Left ventricle myocardium inferior (tissue), 1 donor: ENCODE measurements around the gene SLC23A2. TPM values are rescaled to one million over a fixed set of nuclear protein-coding genes. Genes with fewer than 3 reads are reported as not detected.
"Not testable (repeated sequence)": the region's sequence is repeated elsewhere in the genome, so short reads cannot be mapped to it uniquely, and the experiment has no call there.

ENCODE experiments used
- DNase-seq: peaks from one replicate; pipeline ENCODE4 v3.0.0-alpha.2; 2020
- H3K27ac ChIP-seq: fragments of 200-600 bp; replicated peaks from 2 replicates; pipeline ENCODE4 v1.8.0; 2021
- H3K27me3 ChIP-seq: fragments of 200-600 bp; 2 replicates; pipeline ENCODE4 v1.8.0; 2021; ENCODE audit warnings: low read depth
- H3K36me3 ChIP-seq: fragments of 200-600 bp; 2 replicates; pipeline ENCODE4 v1.8.0; 2021
- H3K4me1 ChIP-seq: fragments of 200-600 bp; 2 replicates; pipeline ENCODE4 v1.8.0; 2021
- H3K4me3 ChIP-seq: fragments of 200-600 bp; 2 replicates; pipeline ENCODE4 v1.8.0; 2021; ENCODE audit warnings: mild to moderate bottlenecking, moderate library complexity
- H3K9me3 ChIP-seq: fragments of 200-600 bp; replicated peaks from 2 replicates; pipeline ENCODE4 v1.8.0; 2021
- CTCF ChIP-seq: fragments of 200-600 bp; IDR thresholded peaks from 2 replicates; pipeline ENCODE4 v1.8.0; 2021; ENCODE audit warnings: antibody characterized with exemption, mild to moderate bottlenecking, borderline replicate concordance
- intact Hi-C: fragments of 100-400 bp; cut with micrococcal nuclease; formaldehyde crosslinking; loops from one replicate; pipeline ENCODE4 v1.11.0; 2022
- total RNA-seq: library from RNA; stranded (reverse); fragmentation: NEBNext Ultra II Directional; extraction: Animal tissue kit (Norgen Biotek cat#: 25700); gene quantifications from one replicate; pipeline ENCODE4 v1.2.1, GENCODE V29; 2021
- donor health status: DM: no; HTN: yes; CAD: no; lungs with severe emphysema.

Gene SLC23A2
- total RNA-seq, 1 donor from 2014 or later, result 6.3 TPM

- no peak for TF ChIP-seq CTCF
- Histone ChIP-seq H3K27me3 (no peaks in the 10 kb centered on the region), H3K9me3 (no peaks in the 10 kb centered on the region), H3K4me1 (peaks cover 9% of the 10 kb centered on the region), H3K27ac (no peak overlapping the region), H3K4me3 (no peak overlapping the region), H3K36me3 (peaks cover 60% of the 10 kb centered on the region)
- intact Hi-C loops, result no loop called here
- DNase-seq, result no peak
Measured at GRCh38 chr20:4854561-4854901, 146.8 kb downstream of the SLC23A2 start.

- TF ChIP-seq CTCF, result no peak
- Histone ChIP-seq H3K9me3 (no peaks in the 10 kb centered on the region), H3K36me3 (peaks cover 56% of the 10 kb centered on the region), H3K27me3 (no peaks in the 10 kb centered on the region), H3K4me3 (no peak overlapping the region), H3K4me1 (peaks cover 9% of the 10 kb centered on the region), H3K27ac (no peak overlapping the region)
- DNase-seq, result no peak
- intact Hi-C loops, result no loop called here
Measured at GRCh38 chr20:4853757-4854560, 147.4 kb downstream of the SLC23A2 start.

- no peak for TF ChIP-seq CTCF
- no peak for DNase-seq
- Histone ChIP-seq H3K9me3 (no peaks in the 10 kb centered on the region), H3K4me3 (no peak overlapping the region), H3K36me3 (peaks cover 46% of the 10 kb centered on the region), H3K4me1 (peaks cover 9% of the 10 kb centered on the region), H3K27me3 (no peaks in the 10 kb centered on the region), H3K27ac (no peak overlapping the region)
- intact Hi-C loops, result no loop called here
Measured at GRCh38 chr20:4853004-4853403, 148.3 kb downstream of the SLC23A2 start.

- intact Hi-C loops, result no loop called here
- no peak overlapping the region for H3K4me3 ChIP-seq
- no peaks in the 10 kb centered on the region for H3K9me3 ChIP-seq
- no peaks in the 10 kb centered on the region for H3K4me1 ChIP-seq
- TF ChIP-seq CTCF, result no peak
- H3K36me3 ChIP-seq, result peaks cover 34% of the 10 kb centered on the region
- no peaks in the 10 kb centered on the region for H3K27me3 ChIP-seq
- DNase-seq, result no peak
- H3K27ac ChIP-seq, result no peak overlapping the region
Measured at GRCh38 chr20:4850960-4851359, 150.3 kb downstream of the SLC23A2 start.

GRCh38 chr20:4848829-4849228 is 152.5 kb downstream of the SLC23A2 start:
- H3K27ac ChIP-seq, DNase-seq, intact Hi-C loops, H3K27me3 ChIP-seq, H3K4me1 ChIP-seq, H3K9me3 ChIP-seq, H3K4me3 ChIP-seq: not testable (repeated sequence)
- H3K36me3 ChIP-seq, result peaks cover 13% of the 10 kb centered on the region

GRCh38 chr20:4848041-4848440 is 153.3 kb downstream of the SLC23A2 start:
- no peak for DNase-seq
- no peaks in the 10 kb centered on the region for H3K4me1 ChIP-seq
- H3K9me3 ChIP-seq, result no peaks in the 10 kb centered on the region
- no peak overlapping the region for H3K4me3 ChIP-seq
- H3K27me3 ChIP-seq, result no peaks in the 10 kb centered on the region
- intact Hi-C loops, result no loop called here
- no peak for TF ChIP-seq CTCF
- peaks cover 5% of the 10 kb centered on the region for H3K36me3 ChIP-seq
- no peak overlapping the region for H3K27ac ChIP-seq
